AG04449 (cell line): ENCODE measurements around the gene DCAF8L2.
"Not testable (repeated sequence)": the region's sequence is repeated elsewhere in the genome, so short reads cannot be mapped to it uniquely, and the experiment has no call there.

ENCODE experiments used
- CTCF ChIA-PET: fragments of 350-600 bp; formaldehyde crosslinking; extraction: SDS; loops from one replicate; lab custom pipeline; 2021; ENCODE audit warnings: antibody characterized with exemption; lab: Yijun Ruan, JAX
- POLR2A ChIA-PET: fragments of 400-600, 350-600 bp; formaldehyde crosslinking; extraction: SDS; loops from one replicate; lab custom pipeline; 2020; ENCODE audit warnings: antibody characterized with exemption, inconsistent platforms; lab: Yijun Ruan, JAX
- DNase-seq: peaks from one replicate; pipeline ENCODE4 v3.0.0-alpha.2; 2010; ENCODE audit warnings: low read depth, low spot score
- H3K4me3 ChIP-seq: 2 replicates; pipeline ENCODE4 v1.5.1; 2011; ENCODE audit warnings: low read depth, mild to moderate bottlenecking, control low read depth, low read length
- CTCF ChIP-seq: IDR thresholded peaks from one replicate; pipeline ENCODE4 v1.5.1; 2011; ENCODE audit warnings: mild to moderate bottlenecking, moderate library complexity, low read length, control low read depth, inconsistent platforms; ENCODE audit not compliant: insufficient read depth; ENCODE audit errors: missing control alignments

The DCAF8L2 gene

DNA sequence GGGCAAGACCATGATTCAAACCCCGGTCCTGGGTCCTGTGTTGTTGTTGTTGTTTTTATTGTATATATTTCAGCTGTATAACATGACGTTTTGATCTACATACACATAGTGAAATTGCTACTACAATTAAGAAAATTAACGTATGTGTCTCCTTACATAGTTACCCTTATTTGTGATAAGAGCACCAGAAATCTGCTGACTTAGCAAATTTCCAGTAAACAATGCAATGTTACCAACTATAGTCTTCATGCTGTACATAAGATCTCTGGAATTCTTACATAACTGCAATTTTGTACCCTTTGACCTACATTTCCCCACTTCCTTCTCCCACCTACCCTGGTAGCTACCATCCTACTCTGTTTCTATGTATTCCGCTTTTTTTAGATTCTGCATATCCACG, 141.8 kb downstream of the DCAF8L2 start:
- no peak overlapping the region for H3K4me3 ChIP-seq
- ChIA-PET POLR2A (no interaction called here), CTCF (no interaction called here)
- no peak for TF ChIP-seq CTCF
- no peak for DNase-seq

DNA sequence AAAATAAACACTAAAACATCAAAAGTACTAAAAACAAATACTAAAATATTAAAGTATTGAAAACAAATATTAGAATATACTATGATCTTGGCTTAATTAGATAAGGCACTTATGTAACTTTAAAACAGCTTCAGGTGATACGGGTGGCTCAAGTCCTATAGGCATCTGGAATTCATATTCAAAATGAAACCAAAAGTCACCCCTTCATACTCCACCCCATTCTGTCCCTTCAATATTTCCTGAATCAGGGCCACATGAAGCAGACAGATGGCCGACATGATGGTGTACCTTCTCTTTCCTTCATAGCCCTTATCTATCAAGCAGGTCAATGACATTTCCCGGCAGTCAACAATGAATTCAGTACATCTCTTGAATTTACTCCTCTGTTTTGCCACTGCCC, 145.8 kb downstream of the DCAF8L2 start:
- POLR2A ChIA-PET: no interaction called here
- no peak overlapping the region for H3K4me3 ChIP-seq
- DNase-seq: no peak
- CTCF ChIA-PET: no interaction called here
- no peak for TF ChIP-seq CTCF

- ChIA-PET POLR2A (no interaction called here), CTCF (no interaction called here)
- DNase-seq: no peak
- TF ChIP-seq CTCF: no peak
- no peak overlapping the region for H3K4me3 ChIP-seq
These were observed 150.8 kb downstream of the DCAF8L2 start for GRCh38 chrX:27740933-27741332.

DNA sequence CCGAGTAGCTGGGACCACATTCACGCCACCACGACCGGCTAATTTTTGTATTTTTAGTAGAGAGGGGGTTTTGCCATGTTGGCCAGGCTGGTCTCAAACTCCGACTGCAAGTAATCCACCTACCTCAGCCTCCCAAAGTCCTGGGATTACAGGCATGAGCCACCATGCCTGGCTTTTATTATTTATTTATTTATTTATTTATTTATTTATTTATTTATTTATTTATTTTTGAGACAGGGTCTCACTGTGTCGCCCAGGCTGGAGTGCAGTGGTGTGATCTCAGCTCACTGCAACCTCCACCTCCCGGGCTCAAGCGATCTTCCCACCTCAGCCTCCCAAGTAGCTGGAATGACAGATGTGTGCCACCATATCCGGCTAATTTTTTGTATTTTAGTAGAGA, 153.4 kb downstream of the DCAF8L2 start:
- CTCF ChIA-PET, H3K4me3 ChIP-seq, DNase-seq, POLR2A ChIA-PET: not testable (repeated sequence)

DNA sequence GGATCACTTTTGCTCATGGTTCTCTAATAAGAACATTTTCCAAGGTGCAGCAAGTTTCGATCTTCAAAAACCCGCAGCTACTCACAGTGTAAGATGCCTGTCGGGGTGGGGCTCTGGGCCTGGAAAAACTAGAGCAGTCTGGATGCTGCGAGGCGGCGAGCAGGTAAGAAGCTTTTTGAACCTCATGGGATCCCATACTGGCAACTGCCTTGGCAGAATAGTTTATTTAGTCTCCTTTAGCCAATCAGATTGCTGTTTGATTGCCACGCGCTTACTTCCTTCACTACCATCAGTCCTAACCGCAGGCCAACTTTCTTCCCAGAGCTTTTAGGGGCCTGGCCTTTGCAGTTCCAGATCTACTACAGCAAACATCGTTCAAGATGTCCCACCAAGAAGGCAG, 156.4 kb downstream of the DCAF8L2 start:
- ChIA-PET CTCF (no interaction called here), POLR2A (no interaction called here)
- DNase-seq: no peak
- no peak for TF ChIP-seq CTCF
- no peak overlapping the region for H3K4me3 ChIP-seq

- H3K4me3 ChIP-seq, CTCF ChIA-PET, POLR2A ChIA-PET, DNase-seq: not testable (repeated sequence)
These were observed 160.2 kb downstream of the DCAF8L2 start for GRCh38 chrX:27750298-27750697.

GRCh38 chrX:27751976-27752375, 161.8 kb downstream of the DCAF8L2 start:
- POLR2A ChIA-PET: no interaction called here
- no peak for DNase-seq
- CTCF ChIA-PET: no interaction called here

More at GRCh38 chrX:27751976-27752375, 161.8 kb downstream of the DCAF8L2 start:
- TF ChIP-seq CTCF: no peak
- H3K4me3 ChIP-seq: no peak overlapping the region
